Transverse colon (tissue), 4 donors: ENCODE measurements around the gene STK33.

Experiments
- CTCF ChIP-seq, 5 experiments: fragments of 200-600 bp in 3 of 5; fragments of 450-650 bp in 2 of 5; sonication (generic) in 3 of 5; IDR thresholded peaks; 1 replicate in 2 of 5; 2 replicates in 3 of 5; pipeline ENCODE4 v1.5.1; 2016 to 2017; ENCODE audit warnings: antibody characterized with exemption in 5 of 5, inconsistent platforms in 3 of 5, mild to moderate bottlenecking in 2 of 5, moderate library complexity in 1 of 5
- POLR2A ChIP-seq: fragments of 450-650 bp; IDR thresholded peaks from one replicate; pipeline ENCODE4 v1.6.1; 2016; ENCODE audit warnings: antibody characterized with exemption, mild to moderate bottlenecking, moderate library complexity
- POLR2AphosphoS5 ChIP-seq, 3 donors: sonication (generic); formaldehyde crosslinking; IDR thresholded peaks; one replicate each; pipeline ENCODE4 v1.6.1; 2016; ENCODE audit warnings: antibody characterized with exemption in 3 of 3

GRCh38 chr11:8346157-8346755 lies 247.8 kb downstream of the STK33 start:
- TF ChIP-seq POLR2A (no peak), POLR2AphosphoS5 (IDR thresholded peaks at IDR 0.05) (no peak), CTCF (IDR thresholded peaks at IDR 0.05) (no peak)
